Activated CD4-positive, CD25-positive, alpha-beta regulatory T cell treated with anti-CD3 and anti-CD28 coated beads, Interleukin-2, amount 50 U/mL, for 72 hours (primary cell): ENCODE measurements around the gene CALM3.

Source experiments
- DNase-seq: peaks from one replicate; pipeline ENCODE4 v3.0.0; 2021

The CALM3 gene

DNA sequence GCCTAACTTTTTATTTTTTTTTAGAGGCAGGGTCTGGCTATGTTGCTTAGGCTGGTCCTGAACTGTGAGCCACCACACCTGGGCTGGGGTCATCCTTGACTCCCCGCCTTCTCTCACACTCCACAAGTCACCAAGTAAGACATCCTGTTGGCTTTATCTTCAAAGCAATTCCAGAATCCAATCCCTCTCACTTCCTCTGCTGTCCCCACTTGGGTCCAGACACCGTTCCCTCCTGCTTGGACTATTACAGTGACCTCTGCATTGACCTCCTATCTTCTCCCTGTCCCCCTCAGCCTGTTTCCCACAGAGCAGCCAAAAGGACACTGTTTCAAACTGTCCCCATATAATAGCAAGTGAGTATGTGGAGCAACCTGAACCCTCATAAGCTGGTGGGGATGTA lies 39.5 kb downstream of the CALM3 start:
- no peak for DNase-seq

DNA sequence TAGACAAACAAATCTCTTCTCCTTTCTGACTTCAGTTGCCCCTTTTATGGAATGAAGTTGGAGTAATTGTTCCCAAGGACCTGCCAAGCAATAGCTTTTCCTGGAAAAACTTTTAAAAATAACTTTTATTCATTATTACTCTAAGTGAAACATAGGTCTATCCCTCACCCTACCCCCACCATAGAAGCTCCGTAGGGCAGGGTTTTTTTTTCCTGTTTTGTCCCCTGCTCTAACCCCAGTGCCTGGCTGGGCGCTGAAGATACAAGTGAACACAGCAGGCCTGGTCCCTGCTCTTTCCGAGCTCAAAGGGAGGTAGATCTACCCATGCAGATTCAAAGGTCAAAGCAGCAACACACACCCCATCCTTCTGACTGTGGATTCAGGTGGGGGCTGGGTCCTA lies 43.6 kb downstream of the CALM3 start:
- no peak for DNase-seq

DNA sequence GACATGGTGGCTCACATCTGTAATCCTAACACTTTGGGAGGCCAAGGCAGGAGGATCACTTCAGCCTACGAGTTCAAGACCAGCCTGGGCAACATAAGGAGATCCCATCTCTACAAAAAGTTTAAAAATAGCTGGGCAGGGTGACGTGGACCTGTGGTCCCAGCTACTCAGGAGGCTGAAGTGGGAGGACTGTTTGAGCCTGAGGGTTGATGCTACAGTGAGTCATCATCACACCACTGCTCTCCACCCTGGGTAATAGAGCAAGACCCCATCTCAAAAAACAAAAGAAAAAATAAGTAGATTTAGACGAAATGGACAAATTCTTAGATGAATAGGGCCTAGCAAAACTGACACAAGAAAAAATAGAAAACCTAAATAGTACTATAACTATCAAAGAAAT lies 45.3 kb downstream of the CALM3 start:
- no peak for DNase-seq

DNA sequence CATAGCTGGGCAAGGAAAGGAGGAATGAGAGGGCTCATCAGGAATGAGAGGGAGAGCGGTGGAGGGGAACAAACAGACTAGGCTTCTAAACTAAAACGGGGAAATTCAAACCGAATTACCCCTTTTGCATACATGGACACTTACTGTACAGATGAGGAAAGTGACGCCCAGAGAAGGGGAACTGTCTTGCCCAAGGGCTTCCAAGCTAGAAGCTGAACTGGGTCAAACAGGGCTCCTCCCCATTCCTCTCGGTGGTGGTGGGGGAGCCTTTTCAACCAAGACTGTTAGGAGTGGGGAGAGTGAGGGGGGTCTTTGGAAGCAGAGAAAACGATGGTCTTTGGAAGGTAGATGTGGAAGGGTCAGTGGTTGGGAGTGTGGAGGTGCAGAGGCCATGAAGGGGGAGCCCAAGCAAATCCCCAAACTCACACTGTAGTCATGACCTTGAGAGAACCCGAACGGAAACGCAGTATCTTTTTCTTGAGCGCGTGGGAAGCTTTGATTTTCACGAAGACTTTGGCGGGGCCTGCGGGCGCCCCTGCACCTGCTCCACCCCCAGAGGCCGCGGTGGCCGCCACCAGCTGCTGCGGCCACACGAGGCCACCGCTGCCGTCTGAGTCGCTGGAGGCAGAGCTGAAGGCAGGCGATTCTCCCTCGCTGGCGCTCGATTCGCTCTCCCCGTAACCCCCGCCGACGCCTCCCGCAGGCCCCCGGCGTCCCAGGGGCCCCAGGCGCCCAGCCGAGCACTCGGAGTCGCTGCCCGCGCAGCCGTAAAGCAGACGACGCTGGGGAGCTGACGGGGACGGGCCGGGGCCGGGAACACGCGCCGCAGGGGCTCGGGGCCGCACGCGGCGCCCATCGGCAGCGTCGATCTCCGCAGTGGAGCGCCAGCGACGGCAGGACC lies 47.2 kb downstream of the CALM3 start:
- DNase-seq: no peak

DNA sequence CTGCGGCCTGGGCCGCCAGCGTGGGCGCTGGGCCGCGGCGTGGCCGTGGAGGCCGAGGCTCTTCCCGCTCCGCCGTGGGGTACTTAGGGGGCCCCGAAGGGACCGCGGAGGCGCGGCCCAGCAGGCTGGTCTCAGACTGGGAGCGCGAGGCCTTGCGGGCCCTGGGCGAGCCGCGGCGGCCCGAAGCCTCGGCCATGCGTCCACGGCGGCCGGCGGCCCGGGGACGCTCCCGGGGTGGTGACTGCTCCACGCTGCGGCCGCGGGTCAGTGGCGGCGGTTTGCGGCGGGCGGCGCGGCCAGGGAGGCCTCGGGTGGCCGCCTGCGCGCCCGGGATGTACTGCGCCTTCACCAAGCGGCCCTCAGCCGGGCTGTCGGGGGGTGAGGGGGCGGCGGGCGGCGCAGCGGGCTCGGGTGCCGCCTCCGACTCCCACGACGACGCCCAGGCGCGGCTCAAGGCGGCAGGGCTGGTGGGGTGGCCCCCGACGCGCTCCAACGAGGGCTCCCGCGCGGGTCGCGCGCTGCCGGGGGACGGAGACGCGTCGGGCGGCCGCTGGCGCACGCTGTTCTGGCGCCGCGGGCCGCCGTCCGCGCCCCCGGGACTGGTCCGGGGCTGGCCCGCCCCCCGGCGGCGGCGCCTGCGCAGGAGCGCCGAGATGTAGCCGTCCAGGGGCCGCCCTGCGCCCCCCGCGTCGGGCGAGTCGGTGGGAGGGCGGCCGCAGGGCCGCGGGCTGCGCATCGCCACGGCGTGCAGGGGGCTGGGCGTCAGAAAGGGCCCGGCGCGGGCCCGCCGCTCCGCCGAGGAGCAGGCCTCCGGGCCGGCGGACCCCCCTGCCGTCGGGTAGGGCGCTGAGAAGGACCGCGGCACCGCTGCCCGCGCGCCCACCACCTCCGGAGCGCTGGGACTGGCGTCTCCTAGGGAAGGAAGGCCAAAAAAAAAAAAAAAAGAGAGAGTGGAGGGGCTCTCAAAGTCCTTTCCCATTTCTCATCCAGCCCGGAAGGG lies 48.1 kb downstream of the CALM3 start:
- no peak for DNase-seq

DNA sequence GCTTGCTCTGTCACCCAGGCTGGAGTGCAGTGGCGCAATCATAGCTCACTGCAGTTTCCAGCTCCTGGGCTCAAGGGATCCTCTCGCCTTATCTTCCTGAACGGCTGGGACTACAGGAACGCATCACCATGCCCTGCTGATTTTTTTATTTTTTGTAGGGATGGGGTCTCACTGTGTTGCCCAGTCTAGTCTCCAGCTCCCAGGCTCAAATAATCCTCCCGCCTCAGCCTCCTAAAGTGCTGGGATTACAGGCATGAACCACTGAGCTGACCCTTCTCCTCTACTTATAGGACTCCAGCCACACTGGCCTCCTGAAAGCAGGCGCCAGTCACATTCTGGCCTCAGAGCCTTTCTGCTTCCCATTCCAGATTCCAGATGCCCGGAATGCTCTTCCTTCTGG lies 49.3 kb downstream of the CALM3 start:
- DNase-seq: no peak

DNA sequence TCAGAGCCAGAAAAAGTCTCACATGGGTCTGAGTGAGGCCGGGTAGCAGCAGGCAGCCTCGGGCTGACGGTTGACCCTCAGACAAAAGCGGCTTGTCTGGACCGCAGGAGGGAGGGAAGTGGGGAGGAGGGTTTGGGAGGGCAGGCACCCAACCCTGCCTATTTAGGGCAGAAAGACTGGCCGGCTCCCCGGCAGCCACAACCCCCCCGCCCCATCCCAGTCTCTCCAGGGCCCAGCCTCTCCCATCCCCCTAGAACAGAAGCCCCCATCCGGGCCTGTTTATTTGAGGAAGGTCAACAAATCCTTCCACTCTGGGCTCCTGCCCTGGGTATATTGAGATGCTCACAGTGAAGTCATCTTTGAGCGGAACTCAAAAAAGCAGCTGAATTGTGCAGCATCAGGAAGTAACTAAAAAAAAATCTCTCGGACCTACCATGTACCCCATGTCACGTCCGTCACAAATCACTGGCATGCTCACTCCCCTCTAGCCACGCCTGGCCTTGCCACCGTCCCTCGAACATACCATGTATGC lies 53.6 kb downstream of the CALM3 start:
- DNase-seq: no peak

DNA sequence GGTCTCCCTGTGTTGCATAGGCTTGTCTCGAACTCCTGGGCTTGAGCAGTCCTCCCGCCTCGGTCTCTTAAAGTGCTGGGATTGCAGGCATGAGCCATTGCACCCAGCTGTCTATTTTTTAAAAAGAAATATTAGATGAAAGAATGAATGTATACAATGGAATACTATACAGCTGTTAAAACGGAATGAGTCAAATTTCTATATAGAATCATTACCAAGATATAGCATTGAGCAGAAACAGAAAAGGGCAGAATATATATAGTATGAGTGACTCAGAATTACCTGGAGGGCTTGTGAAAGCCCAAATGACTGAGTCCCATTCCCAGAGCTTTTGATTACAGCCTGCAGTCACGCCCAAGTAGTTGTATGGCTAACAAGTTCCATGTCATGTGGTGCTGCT lies 55.4 kb downstream of the CALM3 start:
- no peak for DNase-seq

DNA sequence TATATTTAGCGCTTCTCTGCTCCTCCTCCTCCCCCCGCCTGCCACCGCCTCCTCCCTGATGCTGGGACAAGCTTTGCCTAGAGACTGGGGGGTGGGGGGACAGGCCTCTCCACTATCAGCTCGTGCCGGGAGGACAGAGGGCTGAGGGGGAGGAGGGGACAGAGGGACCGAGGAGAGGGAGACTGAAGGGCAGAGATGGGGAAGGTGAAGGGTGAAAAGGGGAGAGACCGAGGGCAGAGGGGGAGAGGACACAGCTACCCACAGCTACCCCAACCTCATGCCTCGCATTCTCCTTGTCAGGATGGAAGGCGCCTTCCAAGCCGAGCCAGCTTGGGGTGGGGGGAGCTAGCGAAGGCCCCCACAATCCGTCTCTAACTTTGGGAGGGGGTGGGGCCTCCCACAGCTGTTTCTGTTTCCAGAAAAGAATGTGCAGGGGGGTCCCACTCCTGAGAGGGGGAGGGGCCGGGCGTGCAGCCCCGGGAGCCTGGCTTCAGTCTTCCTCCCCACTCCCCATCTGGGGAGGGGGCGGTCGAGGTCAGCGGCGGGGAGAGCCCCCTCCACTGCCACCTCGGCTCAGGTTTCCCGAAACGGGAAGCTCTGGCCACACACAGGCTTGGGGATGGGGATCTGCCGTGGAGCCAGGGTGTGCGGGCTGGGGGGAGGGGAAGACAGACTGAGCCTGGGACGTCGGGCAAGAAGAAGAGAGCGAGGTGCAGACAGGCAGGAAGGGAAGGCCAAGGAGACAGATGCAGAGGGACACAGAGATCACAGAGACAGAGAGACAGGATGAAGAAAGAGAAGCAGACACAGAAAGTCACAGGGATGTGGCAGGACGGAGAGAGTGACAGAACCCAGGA lies 58.2 kb downstream of the CALM3 start:
- no peak for DNase-seq

DNA sequence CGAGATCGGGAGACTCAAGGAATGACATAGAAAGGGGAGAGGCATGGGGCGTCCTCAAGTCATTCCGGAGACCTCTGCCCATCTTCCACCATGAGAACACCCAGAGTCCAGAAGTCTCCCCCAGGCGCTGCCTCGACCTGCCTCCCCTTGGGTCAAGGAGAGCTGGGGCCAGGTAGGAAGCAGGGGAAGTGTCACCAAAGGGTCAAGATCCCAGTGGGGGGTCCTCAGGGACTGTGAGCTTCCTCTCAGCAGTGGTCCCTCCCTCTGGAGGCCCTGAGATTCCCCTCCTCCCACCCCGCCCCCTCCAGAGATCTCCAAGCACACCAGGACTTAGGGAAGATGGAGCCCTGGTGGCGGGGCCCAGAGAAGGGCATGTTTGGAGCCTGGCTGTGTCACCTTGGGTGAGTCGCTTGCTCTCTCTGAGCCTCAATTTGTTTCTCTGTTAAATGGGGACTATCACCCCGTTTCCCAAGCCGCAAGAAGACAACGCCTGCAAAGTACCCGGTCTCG lies 58.9 kb downstream of the CALM3 start:
- no peak for DNase-seq
